ENCODE measurements around the gene POLD3.

DNA sequence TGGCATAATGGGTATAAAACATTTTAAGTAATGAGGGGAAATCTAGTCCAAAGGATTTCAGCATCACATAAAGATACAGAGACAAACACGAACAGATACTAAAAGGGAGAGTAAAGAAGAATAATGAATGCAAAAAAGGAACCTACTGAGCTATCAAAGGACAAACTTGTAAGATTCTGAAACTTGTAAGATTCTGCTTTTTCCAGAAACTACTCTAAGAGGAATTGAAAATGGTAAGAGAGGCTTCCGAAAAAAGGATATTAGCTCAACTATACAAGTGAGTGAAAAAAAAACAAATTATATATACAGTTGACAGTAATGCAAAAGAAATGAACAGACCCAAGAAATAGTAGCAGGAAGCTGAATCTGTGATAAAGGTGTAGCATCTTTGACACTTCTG is 37.7 kb downstream of the POLD3 start:
- TF ChIP-seq, protein P1, sequence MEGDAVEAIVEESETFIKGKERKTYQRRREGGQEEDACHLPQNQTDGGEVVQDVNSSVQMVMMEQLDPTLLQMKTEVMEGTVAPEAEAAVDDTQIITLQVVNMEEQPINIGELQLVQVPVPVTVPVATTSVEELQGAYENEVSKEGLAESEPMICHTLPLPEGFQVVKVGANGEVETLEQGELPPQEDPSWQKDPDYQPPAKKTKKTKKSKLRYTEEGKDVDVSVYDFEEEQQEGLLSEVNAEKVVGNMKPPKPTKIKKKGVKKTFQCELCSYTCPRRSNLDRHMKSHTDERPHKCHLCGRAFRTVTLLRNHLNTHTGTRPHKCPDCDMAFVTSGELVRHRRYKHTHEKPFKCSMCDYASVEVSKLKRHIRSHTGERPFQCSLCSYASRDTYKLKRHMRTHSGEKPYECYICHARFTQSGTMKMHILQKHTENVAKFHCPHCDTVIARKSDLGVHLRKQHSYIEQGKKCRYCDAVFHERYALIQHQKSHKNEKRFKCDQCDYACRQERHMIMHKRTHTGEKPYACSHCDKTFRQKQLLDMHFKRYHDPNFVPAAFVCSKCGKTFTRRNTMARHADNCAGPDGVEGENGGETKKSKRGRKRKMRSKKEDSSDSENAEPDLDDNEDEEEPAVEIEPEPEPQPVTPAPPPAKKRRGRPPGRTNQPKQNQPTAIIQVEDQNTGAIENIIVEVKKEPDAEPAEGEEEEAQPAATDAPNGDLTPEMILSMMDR (IDR thresholded peaks at IDR 0.05): no peak
- TF ChIP-seq JUN (IDR thresholded peaks at IDR 0.05) (no peak), RFX5 (IDR thresholded peaks at IDR 0.05) (no peak), CBX2 (IDR thresholded peaks at IDR 0.05; ENCODE audit: borderline replicate concordance, low read depth) (no peak), JUNB (IDR thresholded peaks at IDR 0.05) (no peak), POLR2A (IDR thresholded peaks at IDR 0.05; ENCODE audit: low read length) (no peak), SREBF2 (IDR thresholded peaks at IDR 0.05) (no peak), SMC3 (IDR thresholded peaks at IDR 0.05) (no peak), MAFK (IDR thresholded peaks at IDR 0.05; ENCODE audit: partially characterized antibody) (no peak), RNF2 (IDR thresholded peaks at IDR 0.05; ENCODE audit: borderline replicate concordance, low read depth) (no peak)
- TF ChIP-seq, protein P2, sequence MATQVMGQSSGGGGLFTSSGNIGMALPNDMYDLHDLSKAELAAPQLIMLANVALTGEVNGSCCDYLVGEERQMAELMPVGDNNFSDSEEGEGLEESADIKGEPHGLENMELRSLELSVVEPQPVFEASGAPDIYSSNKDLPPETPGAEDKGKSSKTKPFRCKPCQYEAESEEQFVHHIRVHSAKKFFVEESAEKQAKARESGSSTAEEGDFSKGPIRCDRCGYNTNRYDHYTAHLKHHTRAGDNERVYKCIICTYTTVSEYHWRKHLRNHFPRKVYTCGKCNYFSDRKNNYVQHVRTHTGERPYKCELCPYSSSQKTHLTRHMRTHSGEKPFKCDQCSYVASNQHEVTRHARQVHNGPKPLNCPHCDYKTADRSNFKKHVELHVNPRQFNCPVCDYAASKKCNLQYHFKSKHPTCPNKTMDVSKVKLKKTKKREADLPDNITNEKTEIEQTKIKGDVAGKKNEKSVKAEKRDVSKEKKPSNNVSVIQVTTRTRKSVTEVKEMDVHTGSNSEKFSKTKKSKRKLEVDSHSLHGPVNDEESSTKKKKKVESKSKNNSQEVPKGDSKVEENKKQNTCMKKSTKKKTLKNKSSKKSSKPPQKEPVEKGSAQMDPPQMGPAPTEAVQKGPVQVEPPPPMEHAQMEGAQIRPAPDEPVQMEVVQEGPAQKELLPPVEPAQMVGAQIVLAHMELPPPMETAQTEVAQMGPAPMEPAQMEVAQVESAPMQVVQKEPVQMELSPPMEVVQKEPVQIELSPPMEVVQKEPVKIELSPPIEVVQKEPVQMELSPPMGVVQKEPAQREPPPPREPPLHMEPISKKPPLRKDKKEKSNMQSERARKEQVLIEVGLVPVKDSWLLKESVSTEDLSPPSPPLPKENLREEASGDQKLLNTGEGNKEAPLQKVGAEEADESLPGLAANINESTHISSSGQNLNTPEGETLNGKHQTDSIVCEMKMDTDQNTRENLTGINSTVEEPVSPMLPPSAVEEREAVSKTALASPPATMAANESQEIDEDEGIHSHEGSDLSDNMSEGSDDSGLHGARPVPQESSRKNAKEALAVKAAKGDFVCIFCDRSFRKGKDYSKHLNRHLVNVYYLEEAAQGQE (IDR thresholded peaks at IDR 0.05): no peak

All from A549 (cell line).